M059J (cell line): Measurements from ENCODE around the gene SULT1A1. TPM values are rescaled to one million over a fixed set of nuclear protein-coding genes. Genes with fewer than 3 reads are reported as not detected.
"Not testable (repeated sequence)": the region's sequence is repeated elsewhere in the genome, so short reads cannot be mapped to it uniquely, and the experiment has no call there.

ENCODE experiments used
- DNase-seq: peaks from one replicate; pipeline ENCODE4 v3.0.0-alpha.2; 2012; ENCODE audit warnings: low read depth
- total RNA-seq: library from RNA; depleted of rRNA; stranded (reverse); fragments of >200 nt; shearing (Covaris generic); gene quantifications from 2 replicates; pipeline ENCODE4 v1.2.3, GENCODE V29; 2014

Gene SULT1A1
- total RNA-seq, 1 experiment from 2014 or later: 1.2 TPM

GRCh38 chr16:28608867-28609596 is 812 bp downstream of the SULT1A1 start:
- not testable (repeated sequence) for DNase-seq

GRCh38 chr16:28608496-28608808 is 1.4 kb downstream of the SULT1A1 start:
- not testable (repeated sequence) for DNase-seq

GRCh38 chr16:28607681-28608495 is 2.0 kb downstream of the SULT1A1 start:
- not testable (repeated sequence) for DNase-seq

- DNase-seq: no peak
These were observed 2.7 kb downstream of the SULT1A1 start for GRCh38 chr16:28607116-28607623.

GRCh38 chr16:28606291-28607115 is 3.3 kb downstream of the SULT1A1 start:
- DNase-seq: no peak

GRCh38 chr16:28604186-28604565 is 5.7 kb downstream of the SULT1A1 start:
- DNase-seq: no peak

- DNase-seq: no peak
These were observed 6.3 kb downstream of the SULT1A1 start for GRCh38 chr16:28603381-28604185.

- no peak for DNase-seq
These were observed 7.3 kb downstream of the SULT1A1 start for GRCh38 chr16:28602529-28602928.

GRCh38 chr16:28602062-28602461 is 7.8 kb downstream of the SULT1A1 start:
- not testable (repeated sequence) for DNase-seq

GRCh38 chr16:28601589-28601988 is 8.3 kb downstream of the SULT1A1 start:
- not testable (repeated sequence) for DNase-seq

GRCh38 chr16:28600965-28601364 is 8.9 kb downstream of the SULT1A1 start:
- DNase-seq: not testable (repeated sequence)

- not testable (repeated sequence) for DNase-seq
These were observed 10.2 kb downstream of the SULT1A1 start for GRCh38 chr16:28599377-28600285.

GRCh38 chr16:28597692-28598261 is 12.1 kb downstream of the SULT1A1 start:
- no peak for DNase-seq

GRCh38 chr16:28596840-28597691 is 12.8 kb downstream of the SULT1A1 start, which contains the start of gene SULT1A2:
Gene SULT1A2, minus strand, starts transcription at chr16:28597050. Its CDS starts 1,120 bp downstream, at chr16:28595930.
- DNase-seq: peak; percentile 21

GRCh38 chr16:28596115-28596630 is 13.7 kb downstream of the SULT1A1 start:
- no peak for DNase-seq

- not testable (repeated sequence) for DNase-seq
These were observed 14.4 kb downstream of the SULT1A1 start for GRCh38 chr16:28595451-28595850.

- DNase-seq: no peak
These were observed 16.8 kb downstream of the SULT1A1 start for GRCh38 chr16:28592979-28593553.

GRCh38 chr16:28592511-28592910 is 17.3 kb downstream of the SULT1A1 start:
- DNase-seq: no peak
